Measurements from ENCODE around the gene TRAPPC8. TPM values are rescaled to one million over a fixed set of nuclear protein-coding genes. Genes with fewer than 3 reads are reported as not detected.
"Not testable (repeated sequence)": the region's sequence is repeated elsewhere in the genome, so short reads cannot be mapped to it uniquely, and the experiment has no call there.

The TRAPPC8 gene
- total RNA-seq, 2 donors from 2014 or later, result 27.2 to 33.8 TPM

- TF ChIP-seq CTCF (IDR thresholded peaks at IDR 0.05), result no peak
Observed at GRCh38 chr18:31950583-31950982, 7.7 kb upstream of the TRAPPC8 start.

GRCh38 chr18:31948349-31948748, 5.4 kb upstream of the TRAPPC8 start:
- not testable (repeated sequence) for H3K36me3 ChIP-seq; H3K9me3 ChIP-seq; H3K27me3 ChIP-seq; H3K4me1 ChIP-seq; H3K27ac ChIP-seq; H3K4me3 ChIP-seq; DNase-seq (ENCODE audit: low spot score)

More at GRCh38 chr18:31950583-31950982, 7.7 kb upstream of the TRAPPC8 start:
- H3K36me3 ChIP-seq, result no peaks in the 10 kb centered on the region
- H3K27me3 ChIP-seq, result no peaks in the 10 kb centered on the region
- no peaks in the 10 kb centered on the region for H3K9me3 ChIP-seq
- no peaks in the 10 kb centered on the region for H3K4me1 ChIP-seq
- no peak overlapping the region for H3K27ac ChIP-seq
- H3K4me3 ChIP-seq, result no peak overlapping the region
- DNase-seq (ENCODE audit: low spot score), result no peak

- no peak overlapping the region for H3K27ac ChIP-seq
- no peak for DNase-seq (ENCODE audit: low spot score)
- H3K36me3 ChIP-seq, result no peaks in the 10 kb centered on the region
- no peaks in the 10 kb centered on the region for H3K9me3 ChIP-seq
- peaks cover 0 to 17% of the 10 kb centered on the region in 2 donors for H3K4me1 ChIP-seq
- no peak overlapping the region for H3K4me3 ChIP-seq
- H3K27me3 ChIP-seq, result no peaks in the 10 kb centered on the region
- TF ChIP-seq CTCF (IDR thresholded peaks at IDR 0.05), result no peak
Observed at GRCh38 chr18:31946305-31947046, 3.5 kb upstream of the TRAPPC8 start.

GRCh38 chr18:31943878-31944816, 1.2 kb upstream of the TRAPPC8 start:
- no peaks in the 10 kb centered on the region for H3K9me3 ChIP-seq
- no peak for TF ChIP-seq CTCF (IDR thresholded peaks at IDR 0.05)

GRCh38 chr18:31942291-31942998, 483 bp downstream of the TRAPPC8 start:
- H3K27ac ChIP-seq, result peak overlapping the region; percentile 88 to 96
- no peak for DNase-seq (ENCODE audit: low spot score)
- H3K4me3 ChIP-seq, result peak overlapping the region; percentile 68 to 93
- no peak for TF ChIP-seq CTCF (IDR thresholded peaks at IDR 0.05)
- H3K36me3 ChIP-seq, result no peaks in the 10 kb centered on the region
- no peaks in the 10 kb centered on the region for H3K9me3 ChIP-seq
- H3K27me3 ChIP-seq, result no peaks in the 10 kb centered on the region
- H3K4me1 ChIP-seq, result peaks cover 0 to 31% of the 10 kb centered on the region in 2 donors

More at GRCh38 chr18:31943878-31944816, 1.2 kb upstream of the TRAPPC8 start:
- H3K4me1 ChIP-seq, result peaks cover 0 to 31% of the 10 kb centered on the region in 2 donors
- H3K36me3 ChIP-seq, result no peaks in the 10 kb centered on the region
- peak overlapping the region; percentile 88 to 96 for H3K27ac ChIP-seq
- H3K4me3 ChIP-seq, result peak overlapping the region; percentile 68 to 93
- no peak for DNase-seq (ENCODE audit: low spot score)
- H3K27me3 ChIP-seq, result no peaks in the 10 kb centered on the region
